VCaP (cell line): ENCODE data around the gene FAAH2.

ENCODE experiments used
- H3K27ac ChIP-seq: fragments of 450-650 bp; 2 replicates; pipeline ENCODE4 v1.5.1; 2017
- TF ChIP-seq, protein P1 (sequence below): fragments of 450-650 bp; conservative IDR thresholded peaks from 2 replicates; pipeline ENCODE4 v1.5.1; 2017; ENCODE audit warnings: mild to moderate bottlenecking, moderate library complexity

FAAH2 gene

DNA sequence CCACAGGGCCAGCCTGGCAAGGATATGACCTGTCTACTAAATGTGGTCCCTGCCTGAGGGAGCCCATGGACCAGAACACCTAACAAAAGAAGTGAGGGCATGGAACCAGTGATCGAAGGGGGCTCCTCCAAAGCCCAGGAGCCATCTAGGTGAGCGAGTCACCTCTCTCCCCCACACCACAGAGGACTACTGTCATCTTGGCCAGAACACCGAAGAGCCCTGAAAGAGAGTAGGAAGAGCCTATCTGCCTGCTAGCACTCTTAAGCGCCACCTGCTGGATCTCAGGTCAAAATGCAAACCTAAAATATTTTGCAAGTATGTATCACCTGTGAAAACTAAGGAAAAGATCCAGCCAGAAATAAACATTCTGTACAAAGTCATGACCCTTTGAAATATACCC lies 167.4 kb downstream of the FAAH2 start:
- TF ChIP-seq, protein P1, sequence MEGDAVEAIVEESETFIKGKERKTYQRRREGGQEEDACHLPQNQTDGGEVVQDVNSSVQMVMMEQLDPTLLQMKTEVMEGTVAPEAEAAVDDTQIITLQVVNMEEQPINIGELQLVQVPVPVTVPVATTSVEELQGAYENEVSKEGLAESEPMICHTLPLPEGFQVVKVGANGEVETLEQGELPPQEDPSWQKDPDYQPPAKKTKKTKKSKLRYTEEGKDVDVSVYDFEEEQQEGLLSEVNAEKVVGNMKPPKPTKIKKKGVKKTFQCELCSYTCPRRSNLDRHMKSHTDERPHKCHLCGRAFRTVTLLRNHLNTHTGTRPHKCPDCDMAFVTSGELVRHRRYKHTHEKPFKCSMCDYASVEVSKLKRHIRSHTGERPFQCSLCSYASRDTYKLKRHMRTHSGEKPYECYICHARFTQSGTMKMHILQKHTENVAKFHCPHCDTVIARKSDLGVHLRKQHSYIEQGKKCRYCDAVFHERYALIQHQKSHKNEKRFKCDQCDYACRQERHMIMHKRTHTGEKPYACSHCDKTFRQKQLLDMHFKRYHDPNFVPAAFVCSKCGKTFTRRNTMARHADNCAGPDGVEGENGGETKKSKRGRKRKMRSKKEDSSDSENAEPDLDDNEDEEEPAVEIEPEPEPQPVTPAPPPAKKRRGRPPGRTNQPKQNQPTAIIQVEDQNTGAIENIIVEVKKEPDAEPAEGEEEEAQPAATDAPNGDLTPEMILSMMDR, result peak; percentile 77

DNA sequence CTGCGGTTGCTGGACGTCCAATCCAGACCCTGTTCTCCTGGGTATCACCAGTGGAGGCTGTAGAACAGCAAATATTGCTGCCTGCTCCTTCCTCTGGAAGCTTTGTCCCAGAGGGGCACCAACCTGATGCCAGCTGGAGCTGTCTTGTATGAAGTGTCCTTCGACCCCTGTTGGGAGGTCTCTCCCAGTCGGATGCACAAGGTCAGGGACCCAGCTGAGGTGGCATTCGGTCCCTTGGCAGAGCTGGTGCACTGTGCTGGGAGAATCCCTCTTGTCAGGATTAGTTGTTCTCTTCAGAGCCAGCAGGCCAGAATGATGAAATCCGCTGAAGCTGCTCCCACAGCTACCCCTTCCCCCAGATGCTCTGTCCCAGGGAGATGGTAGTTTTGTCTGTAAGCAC lies 195.0 kb downstream of the FAAH2 start:
- TF ChIP-seq, protein P1, result no peak

More for the DNA sequence above, 167.4 kb downstream of the FAAH2 start:
- H3K27ac ChIP-seq, result no peak overlapping the region

DNA sequence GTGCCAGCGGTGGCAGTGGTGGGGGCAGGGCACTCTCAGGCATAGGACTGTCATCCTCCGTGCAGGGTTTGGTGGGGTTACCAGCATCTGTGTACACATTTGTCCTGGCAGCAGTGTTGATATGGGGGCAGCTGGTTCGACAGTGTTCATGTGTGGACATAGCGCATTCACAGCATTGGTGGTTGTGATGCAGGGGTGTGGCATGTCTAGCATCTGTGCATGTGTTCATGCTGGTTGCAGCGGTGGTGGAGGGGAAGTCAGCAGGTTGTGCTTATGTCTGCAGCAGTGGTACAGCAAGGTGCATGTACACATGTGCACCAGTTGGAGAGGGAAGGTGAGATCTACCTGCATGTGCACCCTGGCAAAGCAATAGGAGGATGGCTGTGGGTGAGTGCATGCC lies 230.0 kb downstream of the FAAH2 start:
- TF ChIP-seq, protein P1, result no peak
- H3K27ac ChIP-seq, result no peak overlapping the region

More for the DNA sequence above, 195.0 kb downstream of the FAAH2 start:
- H3K27ac ChIP-seq, result no peak overlapping the region

DNA sequence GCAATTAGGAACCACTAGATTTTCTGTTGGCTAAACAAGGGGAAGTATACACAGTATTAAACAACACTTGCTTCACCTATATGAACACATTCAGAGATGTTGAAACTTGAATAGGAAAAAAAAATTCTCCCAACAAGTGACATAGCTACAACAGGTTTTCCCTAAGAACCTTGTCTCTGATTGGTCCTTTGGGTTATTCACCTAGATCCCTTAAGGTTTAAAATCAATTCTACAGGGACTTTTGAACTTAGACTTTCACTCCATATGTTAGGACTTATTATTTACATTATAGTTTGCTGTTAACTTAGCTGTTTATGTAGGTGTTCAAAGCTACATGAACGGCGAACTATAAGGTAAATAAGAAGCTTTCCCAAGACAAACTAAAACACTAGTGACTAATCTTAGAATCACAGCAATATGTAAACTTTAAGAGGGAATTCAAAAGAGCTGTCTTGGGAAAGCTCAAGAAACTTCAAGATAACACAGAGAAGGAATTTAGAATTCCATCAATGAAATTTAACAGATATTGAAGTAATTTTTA lies 233.1 kb downstream of the FAAH2 start:
- no peak overlapping the region for H3K27ac ChIP-seq
- TF ChIP-seq, protein P1, result no peak

DNA sequence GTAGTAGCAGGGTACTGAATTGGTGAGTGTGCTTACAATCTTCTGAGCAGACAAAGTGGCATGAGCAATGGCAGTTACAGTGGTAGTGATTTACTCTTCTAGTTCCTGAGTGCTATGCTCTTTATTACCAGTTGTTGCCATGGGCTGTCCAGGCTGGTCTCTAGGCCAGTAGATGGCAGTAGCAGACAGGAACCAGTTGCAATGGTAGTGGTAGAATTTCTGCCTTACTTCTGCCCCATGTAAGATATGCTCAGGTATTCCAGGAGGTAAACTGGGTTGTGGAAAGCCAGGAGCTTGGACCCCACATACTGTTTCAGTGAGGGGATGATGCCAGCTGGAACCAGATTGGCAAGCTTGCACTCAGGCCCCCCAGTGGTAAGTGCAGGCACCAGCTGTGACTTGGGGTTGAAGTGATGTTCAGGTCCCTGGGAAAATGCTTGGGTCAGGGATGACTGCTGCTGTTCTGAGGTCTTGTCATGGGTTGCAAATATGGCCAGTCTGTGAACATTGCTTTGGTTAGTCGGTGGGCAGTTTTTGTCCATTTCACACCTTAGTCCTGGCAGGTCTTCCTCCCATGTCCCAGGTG lies 242.3 kb downstream of the FAAH2 start:
- TF ChIP-seq, protein P1, result peak; percentile 74
- H3K27ac ChIP-seq, result no peak overlapping the region
